H1 (cell line): ENCODE data around the gene BSPRY. TPM values are rescaled to one million over a fixed set of nuclear protein-coding genes. Genes with fewer than 3 reads are reported as not detected.

Source experiments
- FOSL1 ChIP-seq: IDR thresholded peaks from 2 replicates; pipeline ENCODE4 v1.6.1; 2011; ENCODE audit warnings: mild to moderate bottlenecking, low read depth, low read length, moderate library complexity; ENCODE audit not compliant: insufficient read depth
- TAF7 ChIP-seq: optimal IDR thresholded peaks from 2 replicates; pipeline ENCODE3; 2011; ENCODE audit warnings: low read depth, mild to moderate bottlenecking, inconsistent platforms, low read length, moderate library complexity, borderline replicate concordance
- polyA plus RNA-seq, 7 experiments: library from polyadenylated mRNA; depleted of rRNA in 3 of 7; stranded (reverse) in 5 of 7; unstranded in 2 of 7; fragments of >200 nt in 5 of 7; fragments of 200-250 nt in 2 of 7; gene quantifications; 1 replicate in 5 of 7; 2 replicates in 1 of 7; 4 replicates in 1 of 7; pipeline versions ENCODE4 v1.2.1 to v1.2.3, GENCODE V29; 2011 to 2013; ENCODE audit warnings: missing spikeins in 2 of 7, mixed read lengths in 2 of 7
- total RNA-seq: library from RNA; stranded (reverse); fragmentation: NEBNext Ultra II Directional; extraction: Animal tissue kit (Norgen Biotek cat#: 25700); gene quantifications from 2 replicates; pipeline ENCODE4 v1.2.1, GENCODE V29; 2021

BSPRY gene
- total and polyA plus RNA-seq, 2 of the 8 experiments (the other 6 are each of a cell fraction or from before 2014, with no cell fraction given), result 5.5 to 10.9 TPM

- TF ChIP-seq TAF7 (no peak), FOSL1 (no peak)
Observed at GRCh38 chr9:113391917-113392316, 42.6 kb downstream of the BSPRY start (continued).
